Fibroblast of the aortic adventitia (primary cell): ENCODE data around the gene MAB21L3. TPM values are rescaled to one million over a fixed set of nuclear protein-coding genes. Genes with fewer than 3 reads are reported as not detected.

Experiments
- DNase-seq: peaks from one replicate; pipeline ENCODE4 v3.0.0-alpha.2; 2010; ENCODE audit warnings: low read depth
- H3K4me3 ChIP-seq: 2 replicates; pipeline ENCODE4 v1.5.1; 2011; ENCODE audit warnings: low read depth, mild to moderate bottlenecking, control low read depth, low read length, moderate library complexity
- CTCF ChIP-seq: IDR thresholded peaks from 2 replicates; pipeline ENCODE4 v1.5.1; 2011; ENCODE audit warnings: mild to moderate bottlenecking, low read length, control low read depth, inconsistent platforms; ENCODE audit not compliant: insufficient read depth
- total RNA-seq: library from RNA; depleted of rRNA; stranded (reverse); fragments of >200 nt; gene quantifications from 2 replicates; pipeline ENCODE4 v1.2.3, GENCODE V29; 2012; ENCODE audit warnings: low replicate concordance

MAB21L3 gene
- total RNA-seq, 1 donor, result 0.18 TPM

GRCh38 chr1:116166011-116166571 lies 54.9 kb downstream of the MAB21L3 start:
- DNase-seq, result no peak
- TF ChIP-seq CTCF, result no peak
- H3K4me3 ChIP-seq, result no peak overlapping the region

DNA sequence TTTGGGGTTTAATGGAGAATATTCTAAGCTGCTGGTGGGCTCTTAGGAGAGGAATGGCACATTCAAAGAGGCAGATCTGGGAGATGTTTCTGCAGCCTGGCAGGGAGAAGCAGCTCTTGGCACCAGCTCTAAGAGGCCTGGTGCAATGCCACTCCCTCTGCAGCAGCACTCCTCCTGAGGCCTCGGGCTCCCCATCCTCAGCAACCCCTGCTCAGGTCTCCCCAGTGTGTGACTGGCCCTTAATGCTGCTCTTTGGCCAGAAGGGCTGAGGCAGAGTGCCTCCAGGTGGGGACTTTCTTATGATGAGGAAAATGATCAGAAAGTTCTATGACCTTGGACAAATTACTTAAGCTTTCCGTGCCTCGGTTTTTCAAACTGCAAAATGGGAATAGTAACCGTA lies 55.5 kb downstream of the MAB21L3 start:
- H3K4me3 ChIP-seq, result no peak overlapping the region
- no peak for TF ChIP-seq CTCF
- DNase-seq, result no peak

DNA sequence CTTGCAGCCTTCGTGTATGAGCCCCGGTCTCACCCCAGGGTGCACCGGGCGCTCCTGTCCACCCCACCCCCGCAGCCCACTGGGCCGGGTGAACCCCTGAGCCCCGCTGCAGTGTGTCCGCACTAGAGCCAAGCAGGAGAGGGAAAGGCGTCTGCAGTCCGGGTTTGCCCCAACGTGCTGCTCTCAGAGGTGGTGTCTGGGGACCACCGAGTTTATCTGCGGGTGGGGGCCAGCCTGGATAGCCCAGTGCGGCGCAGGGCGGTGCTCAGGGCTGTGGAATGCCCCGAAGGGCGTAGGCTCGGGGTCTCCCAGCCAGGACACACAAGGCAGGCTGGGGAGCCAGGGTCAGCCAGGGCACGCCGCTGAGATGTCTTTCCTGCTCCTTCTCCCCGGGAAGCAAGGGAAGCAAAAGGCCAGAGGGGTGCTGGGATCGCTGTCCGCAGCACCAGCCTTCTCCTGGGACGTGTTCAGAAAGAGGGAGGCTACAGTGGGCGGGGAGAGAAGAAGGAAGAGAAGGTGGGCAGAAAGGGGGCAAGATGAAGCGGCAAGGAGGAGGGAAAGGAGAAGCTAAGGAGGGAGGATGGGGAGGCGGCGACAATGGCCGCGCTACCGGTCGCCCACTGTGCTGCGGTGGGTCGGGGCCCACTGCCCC lies 56.6 kb downstream of the MAB21L3 start:
- TF ChIP-seq CTCF, result no peak
- no peak for DNase-seq
- peak overlapping the region; percentile 62 for H3K4me3 ChIP-seq

DNA sequence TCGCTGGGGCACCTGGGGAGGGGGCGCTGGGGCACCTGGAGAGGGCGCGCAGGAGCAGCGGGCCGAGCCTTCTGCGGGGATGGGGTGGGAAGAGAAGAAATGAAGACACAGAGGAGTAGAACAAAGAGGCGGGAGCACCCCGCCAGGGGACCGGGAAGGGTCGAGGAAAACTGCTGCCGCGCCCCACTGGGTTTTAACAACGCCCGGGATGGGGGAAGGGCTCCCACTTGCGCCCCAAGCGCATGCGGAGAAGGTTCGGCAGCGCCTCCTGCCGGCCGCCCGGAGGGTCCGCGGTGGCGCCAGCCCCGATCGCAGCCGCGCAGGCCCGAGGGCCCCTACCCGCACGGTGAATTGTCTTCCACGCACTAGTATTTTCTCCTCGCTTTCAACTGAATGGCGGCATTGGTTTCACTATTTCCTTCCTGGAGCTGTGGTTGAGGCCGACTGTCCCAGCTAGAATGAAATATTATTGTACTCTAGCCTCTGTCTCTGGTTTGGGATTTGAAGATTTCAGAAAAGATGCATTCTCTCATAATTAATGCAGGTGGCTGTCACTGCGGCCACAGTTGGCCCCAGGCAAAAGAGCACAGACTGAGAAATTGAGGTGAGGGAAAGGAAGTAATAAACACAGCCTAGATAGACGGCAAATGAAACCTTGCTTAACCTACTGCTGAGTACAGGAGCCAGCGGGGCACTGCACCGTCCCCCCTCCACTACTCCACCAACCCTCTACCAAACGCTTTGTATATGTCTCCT lies 57.3 kb downstream of the MAB21L3 start:
- peak overlapping the region; percentile 62 for H3K4me3 ChIP-seq
- TF ChIP-seq CTCF, result peak; percentile 57
- peak; percentile 57 for DNase-seq

DNA sequence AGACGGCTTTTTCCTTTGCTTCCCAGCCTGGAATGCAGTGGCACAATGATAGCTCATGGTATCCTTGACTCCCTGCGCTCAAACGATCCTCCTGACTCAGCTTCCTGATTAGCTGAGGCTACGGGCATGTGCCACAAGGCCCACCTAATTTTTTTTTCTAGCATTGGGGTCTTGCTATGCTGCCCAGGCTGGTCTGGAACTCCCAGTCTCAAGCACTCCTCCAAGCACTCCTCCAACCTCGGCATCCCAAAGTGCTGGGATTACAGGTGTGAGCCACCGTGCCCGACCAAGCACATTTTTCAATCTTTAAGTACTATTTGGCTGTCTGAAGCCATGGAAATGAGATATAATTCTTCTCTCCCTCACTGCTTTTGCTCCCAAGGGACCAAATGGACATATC lies 58.7 kb downstream of the MAB21L3 start:
- no peak overlapping the region for H3K4me3 ChIP-seq
- no peak for DNase-seq
- no peak for TF ChIP-seq CTCF

DNA sequence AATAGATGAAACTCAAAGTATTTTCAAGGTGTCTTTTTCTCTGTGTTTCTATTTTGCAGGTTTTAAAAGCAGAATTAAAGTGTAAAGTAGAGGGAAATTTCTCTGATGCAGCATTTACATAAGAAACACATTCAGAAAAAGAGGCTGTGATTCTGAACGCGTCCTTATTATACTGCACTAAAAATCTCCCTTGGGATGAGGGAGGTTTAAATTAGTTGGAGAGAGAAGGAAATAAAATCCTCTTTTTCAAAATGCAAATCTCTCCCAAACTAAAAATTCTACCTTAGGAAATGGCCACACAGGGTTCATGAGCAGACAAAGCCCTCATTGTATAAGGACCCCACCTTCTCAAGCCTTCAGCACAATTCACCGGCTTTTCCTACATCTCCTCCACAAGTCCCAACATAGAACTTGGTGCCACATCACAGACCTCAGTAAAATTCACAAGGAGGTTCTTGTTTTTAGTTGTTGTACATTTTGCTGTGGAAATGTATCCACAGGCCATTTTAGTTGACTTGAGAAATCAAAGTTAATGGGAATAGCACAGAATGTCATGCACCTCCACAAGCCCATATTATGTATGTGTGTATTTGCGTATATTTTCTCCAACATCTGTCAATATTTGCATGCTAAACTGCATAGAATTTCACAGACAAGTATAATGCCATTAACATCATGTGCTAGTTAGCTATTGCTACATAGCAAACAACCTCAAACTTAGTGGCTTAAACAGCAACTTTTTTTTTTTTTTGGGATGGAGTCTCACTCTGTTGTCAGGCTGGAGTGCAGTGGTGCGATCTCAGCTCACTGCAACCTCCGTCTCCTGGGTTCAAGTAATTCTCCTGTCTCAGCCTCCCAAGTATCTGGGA lies 59.8 kb downstream of the MAB21L3 start:
- no peak for DNase-seq
- H3K4me3 ChIP-seq, result no peak overlapping the region
- TF ChIP-seq CTCF, result no peak
